WTC11 (cell line): ENCODE measurements around the gene SEMA6B. TPM values are rescaled to one million over a fixed set of nuclear protein-coding genes. Genes with fewer than 3 reads are reported as not detected.

Experiments
- ATAC-seq: fragments of 200-7000 bp; cut with Tn5 transposase; 2 replicates; pipeline ENCODE4 v1.10.0; 2021; ENCODE audit warnings: mild to moderate bottlenecking, moderate library complexity
- CTCF ChIA-PET: fragments of 300-600 bp; sonication (Branson Sonifier 250); formaldehyde crosslinking; loops from one replicate; lab custom pipeline; 2021; ENCODE audit warnings: antibody characterized with exemption; lab: Charles Lee
- POLR2A ChIA-PET: fragments of 350-600 bp; sonication (Branson Sonifier 250); formaldehyde crosslinking; loops from one replicate; lab custom pipeline; 2021; ENCODE audit warnings: antibody characterized with exemption; lab: Charles Lee
- DNase-seq: peaks from one replicate; pipeline ENCODE4 v3.0.0; 2021; ENCODE audit warnings: low spot score
- H3K27ac Mint-ChIP-seq: 2 replicates; pipeline ENCODE4 v1.8.0; 2021; ENCODE audit warnings: mixed read lengths
- H3K27me3 Mint-ChIP-seq: 2 replicates; pipeline ENCODE4 v1.8.0; 2021; ENCODE audit warnings: low read depth, mild to moderate bottlenecking, moderate library complexity, mixed read lengths
- H3K36me3 Mint-ChIP-seq: 2 replicates; pipeline ENCODE4 v1.8.0; 2021; ENCODE audit warnings: mixed read lengths
- H3K4me1 Mint-ChIP-seq: 2 replicates; pipeline ENCODE4 v1.8.0; 2022; ENCODE audit warnings: mixed read lengths
- H3K4me3 Mint-ChIP-seq: 2 replicates; pipeline ENCODE4 v1.8.0; 2021; ENCODE audit warnings: mild to moderate bottlenecking, moderate library complexity, mixed read lengths
- H3K9me3 Mint-ChIP-seq: 2 replicates; pipeline ENCODE4 v1.8.0; 2021; ENCODE audit warnings: mixed read lengths
- ATF1 ChIP-seq: sonication (generic); formaldehyde crosslinking; IDR thresholded peaks from 2 replicates; pipeline ENCODE4 v1.8.1; 2023; ENCODE audit warnings: mild to moderate bottlenecking, moderate library complexity, missing genetic modification reagents
- CREM ChIP-seq: sonication (generic); formaldehyde crosslinking; IDR thresholded peaks from 2 replicates; pipeline ENCODE4 v1.8.1; 2022; ENCODE audit warnings: mild to moderate bottlenecking, missing genetic modification reagents, moderate library complexity
- ESRRA ChIP-seq: sonication (generic); formaldehyde crosslinking; IDR thresholded peaks from 2 replicates; pipeline ENCODE4 v1.8.1; 2022; ENCODE audit warnings: mild to moderate bottlenecking, missing genetic modification reagents, borderline replicate concordance
- GABPB1 ChIP-seq: sonication (generic); formaldehyde crosslinking; IDR thresholded peaks from 2 replicates; pipeline ENCODE4 v1.8.1; 2023; ENCODE audit warnings: mild to moderate bottlenecking, missing genetic modification reagents
- KAT7 ChIP-seq: sonication (generic); formaldehyde crosslinking; IDR thresholded peaks from 2 replicates; pipeline ENCODE4 v1.8.1; 2023; ENCODE audit warnings: missing genetic modification reagents, mild to moderate bottlenecking, borderline replicate concordance
- MYBL2 ChIP-seq: sonication (generic); formaldehyde crosslinking; IDR thresholded peaks from 2 replicates; pipeline ENCODE4 v1.8.1; 2023; ENCODE audit warnings: mild to moderate bottlenecking, moderate library complexity, missing genetic modification reagents
- NFYB ChIP-seq: sonication (generic); formaldehyde crosslinking; conservative IDR thresholded peaks from 2 replicates; pipeline ENCODE4 v1.8.0; 2022; ENCODE audit warnings: low read depth, missing genetic modification reagents
- NR3C1 ChIP-seq: sonication (generic); formaldehyde crosslinking; conservative IDR thresholded peaks from 2 replicates; pipeline ENCODE4 v1.8.1; 2023; ENCODE audit warnings: low read depth, mild to moderate bottlenecking, missing genetic modification reagents
- SOX15 ChIP-seq: fragments of 250-450 bp; sonication (Bioruptor Pico); IDR thresholded peaks from 2 replicates; pipeline ENCODE4 v1.9.0; 2021; ENCODE audit warnings: mild to moderate bottlenecking
- TP53 ChIP-seq: sonication (generic); formaldehyde crosslinking; IDR thresholded peaks from 2 replicates; pipeline ENCODE4 v1.8.1; 2023; ENCODE audit warnings: mild to moderate bottlenecking, missing genetic modification reagents
- ZNF396 ChIP-seq: fragments of 250-450 bp; sonication (Bioruptor Pico); IDR thresholded peaks from 2 replicates; pipeline ENCODE4 v1.8.0; 2021; ENCODE audit warnings: mild to moderate bottlenecking, moderate library complexity, borderline replicate concordance
- total RNA-seq: library from RNA; stranded (reverse); gene quantifications from 3 replicates; pipeline ENCODE4 v1.2.3, GENCODE V29; 2021
- TF ChIP-seq, protein P1 (sequence below): fragments of 250-450 bp; sonication (Bioruptor Pico); IDR thresholded peaks from 2 replicates; pipeline ENCODE4 v1.8.0; 2021; ENCODE audit warnings: mild to moderate bottlenecking
- TF ChIP-seq, protein P2 (sequence below): sonication (generic); formaldehyde crosslinking; IDR thresholded peaks from 2 replicates; pipeline ENCODE4 v1.8.1; 2023; ENCODE audit warnings: mild to moderate bottlenecking, moderate library complexity, missing genetic modification reagents
- TF ChIP-seq, protein P3 (sequence below): fragments of 250-450 bp; sonication (Bioruptor Pico); IDR thresholded peaks from 2 replicates; pipeline ENCODE4 v2.1.2; 2022; ENCODE audit warnings: mild to moderate bottlenecking, moderate library complexity
- TF ChIP-seq, protein P4 (sequence below): sonication (generic); formaldehyde crosslinking; IDR thresholded peaks from 2 replicates; pipeline ENCODE4 v1.8.0; 2023; ENCODE audit warnings: missing genetic modification reagents
- TF ChIP-seq, protein P5 (sequence below): sonication (generic); formaldehyde crosslinking; IDR thresholded peaks from 2 replicates; pipeline ENCODE4 v1.8.1; 2022; ENCODE audit warnings: mild to moderate bottlenecking, missing genetic modification reagents, moderate library complexity, borderline replicate concordance
- TF ChIP-seq, protein P6 (sequence below): sonication (generic); formaldehyde crosslinking; IDR thresholded peaks from 2 replicates; pipeline ENCODE4 v1.8.1; 2022; ENCODE audit warnings: missing genetic modification reagents, borderline replicate concordance
- TF ChIP-seq, protein P7 (sequence below): sonication (generic); formaldehyde crosslinking; conservative IDR thresholded peaks from 2 replicates; pipeline ENCODE4 v1.8.1; 2023; ENCODE audit warnings: mild to moderate bottlenecking, low read depth, missing genetic modification reagents, moderate library complexity

SEMA6B gene
- total RNA-seq, 1 experiment from 2014 or later, result 45.1 TPM

DNA sequence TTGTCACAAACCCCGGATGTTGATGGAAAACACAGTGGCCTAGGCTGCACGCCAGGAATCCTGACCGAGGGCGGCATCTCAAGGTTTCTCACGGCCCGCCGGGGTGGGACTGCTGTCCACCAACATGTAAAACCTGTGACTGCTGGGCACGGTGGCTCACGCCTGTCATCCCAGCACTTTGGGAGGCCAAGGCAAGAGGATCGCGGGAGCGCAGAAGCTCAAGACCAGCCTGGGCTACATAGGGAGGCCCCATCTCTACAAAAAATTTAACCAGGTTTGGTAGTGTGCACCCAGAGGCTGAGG is 52.4 kb downstream of the SEMA6B start:
- CTCF ChIA-PET, result interaction anchor here (1.9 to 2.4 kb wide), 2 partner anchors 16 to 18 kb away, joined by 7 to 11 read pairs; no protein-coding TSS in a partner anchor
- TF ChIP-seq, protein P1, sequence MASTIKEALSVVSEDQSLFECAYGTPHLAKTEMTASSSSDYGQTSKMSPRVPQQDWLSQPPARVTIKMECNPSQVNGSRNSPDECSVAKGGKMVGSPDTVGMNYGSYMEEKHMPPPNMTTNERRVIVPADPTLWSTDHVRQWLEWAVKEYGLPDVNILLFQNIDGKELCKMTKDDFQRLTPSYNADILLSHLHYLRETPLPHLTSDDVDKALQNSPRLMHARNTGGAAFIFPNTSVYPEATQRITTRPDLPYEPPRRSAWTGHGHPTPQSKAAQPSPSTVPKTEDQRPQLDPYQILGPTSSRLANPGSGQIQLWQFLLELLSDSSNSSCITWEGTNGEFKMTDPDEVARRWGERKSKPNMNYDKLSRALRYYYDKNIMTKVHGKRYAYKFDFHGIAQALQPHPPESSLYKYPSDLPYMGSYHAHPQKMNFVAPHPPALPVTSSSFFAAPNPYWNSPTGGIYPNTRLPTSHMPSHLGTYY (CRISPR knock-in tag), result no peak
- TF ChIP-seq, protein P2, sequence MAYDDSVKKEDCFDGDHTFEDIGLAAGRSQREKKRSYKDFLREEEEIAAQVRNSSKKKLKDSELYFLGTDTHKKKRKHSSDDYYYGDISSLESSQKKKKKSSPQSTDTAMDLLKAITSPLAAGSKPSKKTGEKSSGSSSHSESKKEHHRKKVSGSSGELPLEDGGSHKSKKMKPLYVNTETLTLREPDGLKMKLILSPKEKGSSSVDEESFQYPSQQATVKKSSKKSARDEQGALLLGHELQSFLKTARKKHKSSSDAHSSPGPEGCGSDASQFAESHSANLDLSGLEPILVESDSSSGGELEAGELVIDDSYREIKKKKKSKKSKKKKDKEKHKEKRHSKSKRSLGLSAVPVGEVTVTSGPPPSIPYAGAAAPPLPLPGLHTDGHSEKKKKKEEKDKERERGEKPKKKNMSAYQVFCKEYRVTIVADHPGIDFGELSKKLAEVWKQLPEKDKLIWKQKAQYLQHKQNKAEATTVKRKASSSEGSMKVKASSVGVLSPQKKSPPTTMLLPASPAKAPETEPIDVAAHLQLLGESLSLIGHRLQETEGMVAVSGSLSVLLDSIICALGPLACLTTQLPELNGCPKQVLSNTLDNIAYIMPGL (CRISPR knock-in tag), result no peak
- TF ChIP-seq NR3C1 (CRISPR knock-in tag), result no peak
- TF ChIP-seq, protein P3, sequence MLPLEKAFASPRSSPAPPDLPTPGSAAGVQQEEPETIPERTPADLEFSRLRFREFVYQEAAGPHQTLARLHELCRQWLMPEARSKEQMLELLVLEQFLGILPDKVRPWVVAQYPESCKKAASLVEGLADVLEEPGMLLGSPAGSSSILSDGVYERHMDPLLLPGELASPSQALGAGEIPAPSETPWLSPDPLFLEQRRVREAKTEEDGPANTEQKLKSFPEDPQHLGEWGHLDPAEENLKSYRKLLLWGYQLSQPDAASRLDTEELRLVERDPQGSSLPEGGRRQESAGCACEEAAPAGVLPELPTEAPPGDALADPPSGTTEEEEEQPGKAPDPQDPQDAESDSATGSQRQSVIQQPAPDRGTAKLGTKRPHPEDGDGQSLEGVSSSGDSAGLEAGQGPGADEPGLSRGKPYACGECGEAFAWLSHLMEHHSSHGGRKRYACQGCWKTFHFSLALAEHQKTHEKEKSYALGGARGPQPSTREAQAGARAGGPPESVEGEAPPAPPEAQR, result no peak
- TF ChIP-seq ATF1 (CRISPR knock-in tag), result no peak
- no peak for TF ChIP-seq ZNF396 (CRISPR knock-in tag)
- TF ChIP-seq, protein P4, sequence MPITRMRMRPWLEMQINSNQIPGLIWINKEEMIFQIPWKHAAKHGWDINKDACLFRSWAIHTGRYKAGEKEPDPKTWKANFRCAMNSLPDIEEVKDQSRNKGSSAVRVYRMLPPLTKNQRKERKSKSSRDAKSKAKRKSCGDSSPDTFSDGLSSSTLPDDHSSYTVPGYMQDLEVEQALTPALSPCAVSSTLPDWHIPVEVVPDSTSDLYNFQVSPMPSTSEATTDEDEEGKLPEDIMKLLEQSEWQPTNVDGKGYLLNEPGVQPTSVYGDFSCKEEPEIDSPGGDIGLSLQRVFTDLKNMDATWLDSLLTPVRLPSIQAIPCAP (CRISPR knock-in tag), result no peak
- TF ChIP-seq KAT7 (CRISPR knock-in tag), result no peak
- TF ChIP-seq TP53 (CRISPR knock-in tag), result no peak
- TF ChIP-seq, protein P5, sequence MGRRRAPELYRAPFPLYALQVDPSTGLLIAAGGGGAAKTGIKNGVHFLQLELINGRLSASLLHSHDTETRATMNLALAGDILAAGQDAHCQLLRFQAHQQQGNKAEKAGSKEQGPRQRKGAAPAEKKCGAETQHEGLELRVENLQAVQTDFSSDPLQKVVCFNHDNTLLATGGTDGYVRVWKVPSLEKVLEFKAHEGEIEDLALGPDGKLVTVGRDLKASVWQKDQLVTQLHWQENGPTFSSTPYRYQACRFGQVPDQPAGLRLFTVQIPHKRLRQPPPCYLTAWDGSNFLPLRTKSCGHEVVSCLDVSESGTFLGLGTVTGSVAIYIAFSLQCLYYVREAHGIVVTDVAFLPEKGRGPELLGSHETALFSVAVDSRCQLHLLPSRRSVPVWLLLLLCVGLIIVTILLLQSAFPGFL (CRISPR knock-in tag), result no peak
- no peak for TF ChIP-seq MYBL2 (CRISPR knock-in tag)
- TF ChIP-seq, protein P6, sequence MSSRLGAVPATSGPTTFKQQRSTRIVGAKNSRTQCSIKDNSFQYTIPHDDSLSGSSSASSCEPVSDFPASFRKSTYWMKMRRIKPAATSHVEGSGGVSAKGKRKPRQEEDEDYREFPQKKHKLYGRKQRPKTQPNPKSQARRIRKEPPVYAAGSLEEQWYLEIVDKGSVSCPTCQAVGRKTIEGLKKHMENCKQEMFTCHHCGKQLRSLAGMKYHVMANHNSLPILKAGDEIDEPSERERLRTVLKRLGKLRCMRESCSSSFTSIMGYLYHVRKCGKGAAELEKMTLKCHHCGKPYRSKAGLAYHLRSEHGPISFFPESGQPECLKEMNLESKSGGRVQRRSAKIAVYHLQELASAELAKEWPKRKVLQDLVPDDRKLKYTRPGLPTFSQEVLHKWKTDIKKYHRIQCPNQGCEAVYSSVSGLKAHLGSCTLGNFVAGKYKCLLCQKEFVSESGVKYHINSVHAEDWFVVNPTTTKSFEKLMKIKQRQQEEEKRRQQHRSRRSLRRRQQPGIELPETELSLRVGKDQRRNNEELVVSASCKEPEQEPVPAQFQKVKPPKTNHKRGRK (CRISPR knock-in tag), result no peak
- TF ChIP-seq NFYB (CRISPR knock-in tag), result no peak
- TF ChIP-seq GABPB1 (CRISPR knock-in tag), result no peak
- TF ChIP-seq ESRRA (CRISPR knock-in tag), result no peak
- no peak for TF ChIP-seq CREM (CRISPR knock-in tag)
- no peak for TF ChIP-seq SOX15 (CRISPR knock-in tag)
- TF ChIP-seq, protein P7, sequence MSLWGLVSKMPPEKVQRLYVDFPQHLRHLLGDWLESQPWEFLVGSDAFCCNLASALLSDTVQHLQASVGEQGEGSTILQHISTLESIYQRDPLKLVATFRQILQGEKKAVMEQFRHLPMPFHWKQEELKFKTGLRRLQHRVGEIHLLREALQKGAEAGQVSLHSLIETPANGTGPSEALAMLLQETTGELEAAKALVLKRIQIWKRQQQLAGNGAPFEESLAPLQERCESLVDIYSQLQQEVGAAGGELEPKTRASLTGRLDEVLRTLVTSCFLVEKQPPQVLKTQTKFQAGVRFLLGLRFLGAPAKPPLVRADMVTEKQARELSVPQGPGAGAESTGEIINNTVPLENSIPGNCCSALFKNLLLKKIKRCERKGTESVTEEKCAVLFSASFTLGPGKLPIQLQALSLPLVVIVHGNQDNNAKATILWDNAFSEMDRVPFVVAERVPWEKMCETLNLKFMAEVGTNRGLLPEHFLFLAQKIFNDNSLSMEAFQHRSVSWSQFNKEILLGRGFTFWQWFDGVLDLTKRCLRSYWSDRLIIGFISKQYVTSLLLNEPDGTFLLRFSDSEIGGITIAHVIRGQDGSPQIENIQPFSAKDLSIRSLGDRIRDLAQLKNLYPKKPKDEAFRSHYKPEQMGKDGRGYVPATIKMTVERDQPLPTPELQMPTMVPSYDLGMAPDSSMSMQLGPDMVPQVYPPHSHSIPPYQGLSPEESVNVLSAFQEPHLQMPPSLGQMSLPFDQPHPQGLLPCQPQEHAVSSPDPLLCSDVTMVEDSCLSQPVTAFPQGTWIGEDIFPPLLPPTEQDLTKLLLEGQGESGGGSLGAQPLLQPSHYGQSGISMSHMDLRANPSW, result no peak
- H3K9me3 Mint-ChIP-seq, result no peaks in the 10 kb centered on the region
- H3K4me3 Mint-ChIP-seq, result no peak overlapping the region
- no peak for ATAC-seq
- H3K27ac Mint-ChIP-seq, result no peak overlapping the region
- H3K36me3 Mint-ChIP-seq, result peaks cover 10% of the 10 kb centered on the region
- peaks cover 50% of the 10 kb centered on the region for H3K27me3 Mint-ChIP-seq
- no peak for DNase-seq
- POLR2A ChIA-PET, result no interaction called here
- no peaks in the 10 kb centered on the region for H3K4me1 Mint-ChIP-seq
